PC-9 (cell line): ENCODE data around the gene RAET1E. TPM values are rescaled to one million over a fixed set of nuclear protein-coding genes. Genes with fewer than 3 reads are reported as not detected.

Experiments
- BruUV-seq: library from RNA; stranded (reverse); fragments of 400-500 nt; replicated peaks from 2 replicates; lab custom pipeline; 2021; lab: Mats Ljungman, UMichigan
- CTCF ChIA-PET: fragments of 300-600 bp; sonication (Branson Sonifier 250); formaldehyde crosslinking; loops from one replicate; lab custom pipeline; 2022; ENCODE audit warnings: antibody characterized with exemption; lab: Charles Lee
- POLR2A ChIA-PET: fragments of 300-600 bp; sonication (Branson Sonifier 250); formaldehyde crosslinking; loops from one replicate; lab custom pipeline; 2022; ENCODE audit warnings: antibody characterized with exemption; ENCODE audit not compliant: unreplicated experiment; lab: Charles Lee
- DNase-seq, 2 experiments: peaks; one replicate each; pipeline versions ENCODE4 v3.0.0 to v3.0.0-alpha.2; 2015 to 2022; ENCODE audit warnings: mixed read lengths in 1 of 2
- H2AFZ ChIP-seq: fragments of 200-600 bp; sonication (generic); 2 replicates; pipeline ENCODE4 v1.8.1; 2017; ENCODE audit warnings: antibody characterized with exemption
- H3F3A ChIP-seq: fragments of 200-600 bp; sonication (generic); 2 replicates; pipeline ENCODE4 v1.8.1; 2017; ENCODE audit warnings: antibody characterized with exemption, mild to moderate bottlenecking, low read depth; ENCODE audit not compliant: insufficient read depth
- H3K27ac ChIP-seq: fragments of 200-600 bp; sonication (generic); 2 replicates; pipeline ENCODE4 v1.6.1; 2016; ENCODE audit warnings: mixed run types
- H3K27me3 ChIP-seq: fragments of 200-600 bp; sonication (generic); 2 replicates; pipeline ENCODE4 v1.6.1; 2016; ENCODE audit warnings: low read depth, mixed run types; ENCODE audit not compliant: insufficient read depth
- H3K36me3 ChIP-seq: fragments of 200-600 bp; sonication (generic); 2 replicates; pipeline ENCODE4 v1.6.1; 2016; ENCODE audit warnings: low read depth, mixed run types
- H3K4me1 ChIP-seq: fragments of 200-600 bp; sonication (generic); replicated peaks from 2 replicates; pipeline ENCODE4 v1.6.1; 2016; ENCODE audit warnings: mixed run types; ENCODE audit not compliant: insufficient read depth
- H3K4me2 ChIP-seq: fragments of 200-600 bp; sonication (generic); 2 replicates; pipeline ENCODE4 v1.6.1; 2017; ENCODE audit warnings: mixed run types
- H3K4me3 ChIP-seq: fragments of 200-600 bp; sonication (generic); 2 replicates; pipeline ENCODE4 v1.6.1; 2016; ENCODE audit warnings: mixed run types
- H3K79me2 ChIP-seq: fragments of 200-600 bp; sonication (generic); 2 replicates; pipeline ENCODE4 v1.6.1; 2017; ENCODE audit warnings: low read depth, mixed run types
- H3K9me2 ChIP-seq: fragments of 200-600 bp; sonication (generic); 2 replicates; pipeline ENCODE4 v1.8.1; 2017; ENCODE audit warnings: mild to moderate bottlenecking; ENCODE audit not compliant: insufficient read depth
- H3K9me3 ChIP-seq: fragments of 200-600 bp; sonication (generic); 2 replicates; pipeline ENCODE4 v1.8.1; 2016; ENCODE audit warnings: low read depth; ENCODE audit not compliant: insufficient read depth
- H4K20me1 ChIP-seq: fragments of 200-600 bp; sonication (generic); 2 replicates; pipeline ENCODE4 v1.8.1; 2017; ENCODE audit not compliant: insufficient read depth
- CTCF ChIP-seq: fragments of 200-600 bp; sonication (generic); conservative IDR thresholded peaks from 2 replicates; pipeline ENCODE4 v1.6.1; 2017; ENCODE audit warnings: mixed run types, antibody characterized with exemption, mild to moderate bottlenecking, moderate library complexity
- EZH2 ChIP-seq: fragments of 200-600 bp; sonication (generic); IDR thresholded peaks from 2 replicates; pipeline ENCODE4 v1.8.0; 2017; ENCODE audit warnings: antibody characterized with exemption, low read depth
- intact Hi-C: fragments of 100-400 bp; cut with micrococcal nuclease; formaldehyde crosslinking; loops from one replicate; pipeline ENCODE4 v1.10.0; 2022; ENCODE audit not compliant: unreplicated experiment
- total RNA-seq: library from RNA; stranded (reverse); gene quantifications from 2 replicates; pipeline ENCODE4 v1.2.3, GENCODE V29; 2021

RAET1E gene
- total RNA-seq, 1 experiment from 2014 or later = 0.20 TPM

GRCh38 chr6:149891259-149891658 is 6.7 kb downstream of the RAET1E start:
- peaks cover 56% of the 10 kb centered on the region for H3K4me1 ChIP-seq
- no peaks in the 10 kb centered on the region for H3K79me2 ChIP-seq
- H3K4me3 ChIP-seq = no peak overlapping the region
- no peak overlapping the region for H3K27ac ChIP-seq
- H3K4me2 ChIP-seq = peak overlapping the region; percentile 25; the same call in 1 of the 2 replicates
- H2AFZ ChIP-seq = no peak overlapping the region
- BruUV-seq = no TSS peak
- H3K27me3 ChIP-seq = no peaks in the 10 kb centered on the region
- DNase-seq = no peak
- TF ChIP-seq EZH2 (no peak), CTCF (no peak)
- CTCF ChIA-PET = no interaction called here
- H3K36me3 ChIP-seq = no peaks in the 10 kb centered on the region
- no peaks in the 10 kb centered on the region for H4K20me1 ChIP-seq
- intact Hi-C loops = no loop called here
- POLR2A ChIA-PET = no interaction called here
- H3K9me3 ChIP-seq = no peaks in the 10 kb centered on the region
- peaks cover 28% of the 10 kb centered on the region for H3F3A ChIP-seq
- H3K9me2 ChIP-seq = no peaks in the 10 kb centered on the region

- no peaks in the 10 kb centered on the region for H3K27me3 ChIP-seq
- no peak overlapping the region for H3K4me3 ChIP-seq
- intact Hi-C loops = no loop called here
- ChIA-PET CTCF (no interaction called here), POLR2A (no interaction called here)
- DNase-seq = no peak
- H3K36me3 ChIP-seq = no peaks in the 10 kb centered on the region
- H3F3A ChIP-seq = peaks cover 27% of the 10 kb centered on the region
- TF ChIP-seq CTCF (no peak), EZH2 (no peak)
- H4K20me1 ChIP-seq = no peaks in the 10 kb centered on the region
- no peaks in the 10 kb centered on the region for H3K9me2 ChIP-seq
- peak overlapping the region; percentile 25; the same call in 1 of the 2 replicates for H3K4me2 ChIP-seq
- BruUV-seq = no TSS peak
- H3K79me2 ChIP-seq = no peaks in the 10 kb centered on the region
- H3K9me3 ChIP-seq = no peaks in the 10 kb centered on the region
- H3K4me1 ChIP-seq = peaks cover 49% of the 10 kb centered on the region
- H2AFZ ChIP-seq = no peak overlapping the region
- no peak overlapping the region for H3K27ac ChIP-seq
Measured at GRCh38 chr6:149890629-149891045, 7.3 kb downstream of the RAET1E start.

- no peak overlapping the region for H3K4me2 ChIP-seq
- peaks cover 19% of the 10 kb centered on the region for H3F3A ChIP-seq
- no peaks in the 10 kb centered on the region for H3K79me2 ChIP-seq
- H3K9me3 ChIP-seq = no peaks in the 10 kb centered on the region
- POLR2A ChIA-PET = no interaction called here
- intact Hi-C loops = no loop called here
- no peaks in the 10 kb centered on the region for H3K27me3 ChIP-seq
- peaks cover 37% of the 10 kb centered on the region for H3K4me1 ChIP-seq
- no peak overlapping the region for H3K27ac ChIP-seq
- H2AFZ ChIP-seq = no peak overlapping the region
- no peaks in the 10 kb centered on the region for H4K20me1 ChIP-seq
- no TSS peak for BruUV-seq
- no peak for TF ChIP-seq CTCF
- no peak for TF ChIP-seq EZH2
- no peaks in the 10 kb centered on the region for H3K36me3 ChIP-seq
- DNase-seq = no peak
- H3K4me3 ChIP-seq = no peak overlapping the region
- CTCF ChIA-PET = no interaction called here
- no peaks in the 10 kb centered on the region for H3K9me2 ChIP-seq
Measured at GRCh38 chr6:149889326-149889725, 8.6 kb downstream of the RAET1E start.
